Effector memory CD8-positive, alpha-beta T cell (primary cell): Measurements from ENCODE around the gene ARHGAP15.

Experiments
- ATAC-seq: fragments of 150-1000 bp; cut with Tn5 transposase; replicated peaks from 2 replicates; pipeline ENCODE4 v1.10.0; 2021; ENCODE audit warnings: mild to moderate bottlenecking, moderate library complexity
- DNase-seq, 3 experiments: peaks; one replicate each; pipeline ENCODE4 v3.0.0; 2021
- H3K27ac Mint-ChIP-seq, 2 donors: one replicate each; pipeline ENCODE4 v1.8.0; 2022; ENCODE audit warnings: mild to moderate bottlenecking in 2 of 2, mixed read lengths in 2 of 2, moderate library complexity in 2 of 2
- H3K27me3 Mint-ChIP-seq, 2 donors: one replicate each; pipeline ENCODE4 v1.8.0; 2022; ENCODE audit warnings: mixed read lengths in 2 of 2
- H3K36me3 Mint-ChIP-seq: one replicate; pipeline ENCODE4 v1.8.0; 2022; ENCODE audit warnings: mild to moderate bottlenecking, moderate library complexity, mixed read lengths; ENCODE audit not compliant: insufficient read depth
- H3K4me1 Mint-ChIP-seq, 2 donors: one replicate each; pipeline ENCODE4 v1.8.0; 2022; ENCODE audit warnings: low read depth in 2 of 2, mixed read lengths in 2 of 2
- H3K4me3 Mint-ChIP-seq, 2 donors: one replicate each; pipeline ENCODE4 v1.8.0; 2022; ENCODE audit warnings: mild to moderate bottlenecking in 2 of 2, mixed read lengths in 2 of 2, moderate library complexity in 2 of 2
- H3K9me3 Mint-ChIP-seq, 2 donors: one replicate each; pipeline ENCODE4 v1.8.0; 2022; ENCODE audit warnings: mixed read lengths in 2 of 2

The ARHGAP15 gene

GRCh38 chr2:143124445-143124844 lies 4.8 kb upstream of the ARHGAP15 start:
- DNase-seq: no peak
- H3K4me3 Mint-ChIP-seq: peak overlapping the region in 1 of 2 donors; percentile 20
- ATAC-seq: no peak
- H3K27me3 Mint-ChIP-seq: no peaks in the 10 kb centered on the region
- peaks cover 15 to 21% of the 10 kb centered on the region in 2 donors for H3K4me1 Mint-ChIP-seq
- no peak overlapping the region for H3K27ac Mint-ChIP-seq
- H3K9me3 Mint-ChIP-seq: no peaks in the 10 kb centered on the region
- no peaks in the 10 kb centered on the region for H3K36me3 Mint-ChIP-seq

GRCh38 chr2:143125717-143126116 lies 3.5 kb upstream of the ARHGAP15 start:
- no peaks in the 10 kb centered on the region for H3K36me3 Mint-ChIP-seq
- DNase-seq (no peak), ATAC-seq (no peak)
- no peaks in the 10 kb centered on the region for H3K9me3 Mint-ChIP-seq
- no peaks in the 10 kb centered on the region for H3K27me3 Mint-ChIP-seq
- H3K4me3 Mint-ChIP-seq: peak overlapping the region in 1 of 2 donors; percentile 13
- no peak overlapping the region for H3K27ac Mint-ChIP-seq
- H3K4me1 Mint-ChIP-seq: peaks cover 15 to 21% of the 10 kb centered on the region in 2 donors

- H3K9me3 Mint-ChIP-seq: no peaks in the 10 kb centered on the region
- H3K36me3 Mint-ChIP-seq: peaks cover 3% of the 10 kb centered on the region
- H3K4me3 Mint-ChIP-seq: peak overlapping the region; percentile 2 to 87
- H3K4me1 Mint-ChIP-seq: peaks cover 32 to 60% of the 10 kb centered on the region in 2 donors
- DNase-seq (no peak), ATAC-seq (no peak)
- H3K27ac Mint-ChIP-seq: no peak overlapping the region
- no peaks in the 10 kb centered on the region for H3K27me3 Mint-ChIP-seq
These were observed 3.1 kb downstream of the ARHGAP15 start for GRCh38 chr2:143132355-143132754.

- H3K4me1 Mint-ChIP-seq: peaks cover 28 to 62% of the 10 kb centered on the region in 2 donors
- peak overlapping the region in 1 of 2 donors; percentile 21 for H3K4me3 Mint-ChIP-seq
- no peak for ATAC-seq
- no peaks in the 10 kb centered on the region for H3K9me3 Mint-ChIP-seq
- no peaks in the 10 kb centered on the region for H3K27me3 Mint-ChIP-seq
- no peak overlapping the region for H3K27ac Mint-ChIP-seq
- peaks cover 3% of the 10 kb centered on the region for H3K36me3 Mint-ChIP-seq
- DNase-seq: no peak
These were observed 4.6 kb downstream of the ARHGAP15 start for GRCh38 chr2:143133783-143134182.

GRCh38 chr2:143138292-143138691 lies 9.1 kb downstream of the ARHGAP15 start:
- no peak overlapping the region for H3K27ac Mint-ChIP-seq
- H3K4me3 Mint-ChIP-seq: peak overlapping the region in 1 of 2 donors; percentile 23
- no peaks in the 10 kb centered on the region for H3K27me3 Mint-ChIP-seq
- ATAC-seq: no peak
- no peaks in the 10 kb centered on the region for H3K9me3 Mint-ChIP-seq
- H3K4me1 Mint-ChIP-seq: peaks cover 42 to 80% of the 10 kb centered on the region in 2 donors
- DNase-seq: no peak
- H3K36me3 Mint-ChIP-seq: no peaks in the 10 kb centered on the region

- Mint-ChIP-seq H3K9me3 (no peaks in the 10 kb centered on the region), H3K36me3 (no peaks in the 10 kb centered on the region), H3K27me3 (no peaks in the 10 kb centered on the region), H3K4me3 (peak overlapping the region; percentile 62 to 76), H3K27ac (peak overlapping the region; percentile 9 to 86), H3K4me1 (peaks cover 40 to 82% of the 10 kb centered on the region in 2 donors)
- ATAC-seq: peak; percentile 56
- DNase-seq: no peak
These were observed 10.7 kb downstream of the ARHGAP15 start for GRCh38 chr2:143139835-143140393.

- peaks cover 41 to 80% of the 10 kb centered on the region in 2 donors for H3K4me1 Mint-ChIP-seq
- H3K9me3 Mint-ChIP-seq: no peaks in the 10 kb centered on the region
- peak; percentile 29 for ATAC-seq
- H3K36me3 Mint-ChIP-seq: no peaks in the 10 kb centered on the region
- peak overlapping the region; percentile 62 to 76 for H3K4me3 Mint-ChIP-seq
- peak overlapping the region; percentile 9 to 86 for H3K27ac Mint-ChIP-seq
- DNase-seq: no peak
- H3K27me3 Mint-ChIP-seq: no peaks in the 10 kb centered on the region
These were observed 11.8 kb downstream of the ARHGAP15 start for GRCh38 chr2:143140864-143141661.

- no peaks in the 10 kb centered on the region for H3K36me3 Mint-ChIP-seq
- no peak overlapping the region for H3K27ac Mint-ChIP-seq
These were observed 13.4 kb downstream of the ARHGAP15 start for GRCh38 chr2:143142598-143142997.

GRCh38 chr2:143144813-143145455 lies 15.7 kb downstream of the ARHGAP15 start:
- Mint-ChIP-seq H3K4me3 (peak overlapping the region in 1 of 2 donors; percentile 34), H3K4me1 (peaks cover 49 to 78% of the 10 kb centered on the region in 2 donors), H3K27me3 (no peaks in the 10 kb centered on the region), H3K27ac (peak overlapping the region in 1 of 2 donors; percentile 33), H3K9me3 (no peaks in the 10 kb centered on the region), H3K36me3 (no peaks in the 10 kb centered on the region)
- no peak for ATAC-seq
- no peak for DNase-seq

More at GRCh38 chr2:143142598-143142997, 13.4 kb downstream of the ARHGAP15 start:
- peaks cover 50 to 81% of the 10 kb centered on the region in 2 donors for H3K4me1 Mint-ChIP-seq
- no peaks in the 10 kb centered on the region for H3K27me3 Mint-ChIP-seq
- ATAC-seq (no peak), DNase-seq (no peak)
- no peaks in the 10 kb centered on the region for H3K9me3 Mint-ChIP-seq
- no peak overlapping the region for H3K4me3 Mint-ChIP-seq

GRCh38 chr2:143146366-143146765 lies 17.1 kb downstream of the ARHGAP15 start:
- H3K27ac Mint-ChIP-seq: no peak overlapping the region
- H3K4me3 Mint-ChIP-seq: peak overlapping the region in 1 of 2 donors; percentile 7
- no peak for ATAC-seq
- H3K9me3 Mint-ChIP-seq: no peaks in the 10 kb centered on the region
- H3K4me1 Mint-ChIP-seq: peaks cover 42 to 75% of the 10 kb centered on the region in 2 donors
- no peaks in the 10 kb centered on the region for H3K27me3 Mint-ChIP-seq
- no peak for DNase-seq
- no peaks in the 10 kb centered on the region for H3K36me3 Mint-ChIP-seq

- H3K27me3 Mint-ChIP-seq: no peaks in the 10 kb centered on the region
- H3K9me3 Mint-ChIP-seq: no peaks in the 10 kb centered on the region
- DNase-seq: no peak
- peak overlapping the region in 1 of 2 donors; percentile 81 for H3K27ac Mint-ChIP-seq
- no peak for ATAC-seq
- peaks cover 44 to 75% of the 10 kb centered on the region in 2 donors for H3K4me1 Mint-ChIP-seq
- peak overlapping the region in 1 of 2 donors; percentile 24 for H3K4me3 Mint-ChIP-seq
- H3K36me3 Mint-ChIP-seq: no peaks in the 10 kb centered on the region
These were observed 17.8 kb downstream of the ARHGAP15 start for GRCh38 chr2:143146815-143147530.

- Mint-ChIP-seq H3K9me3 (no peaks in the 10 kb centered on the region), H3K4me3 (peak overlapping the region in 1 of 2 donors; percentile 62), H3K36me3 (no peaks in the 10 kb centered on the region), H3K27ac (peak overlapping the region in 1 of 2 donors; percentile 81), H3K4me1 (peaks cover 46 to 78% of the 10 kb centered on the region in 2 donors), H3K27me3 (no peaks in the 10 kb centered on the region)
- no peak for DNase-seq
- no peak for ATAC-seq
These were observed 18.8 kb downstream of the ARHGAP15 start for GRCh38 chr2:143148011-143148410.

GRCh38 chr2:143148757-143149156 lies 19.5 kb downstream of the ARHGAP15 start:
- Mint-ChIP-seq H3K4me3 (peak overlapping the region; percentile 15 to 62), H3K9me3 (no peaks in the 10 kb centered on the region), H3K27ac (peak overlapping the region; percentile 78 to 81), H3K36me3 (no peaks in the 10 kb centered on the region), H3K4me1 (peaks cover 48 to 76% of the 10 kb centered on the region in 2 donors), H3K27me3 (no peaks in the 10 kb centered on the region)
- peak; percentile 21 for ATAC-seq
- DNase-seq: no peak
